ENCODE results near the gene RABAC1.
A peak's percentile ranks its signal among the peaks of the same experiment; 100 is the strongest.
"Not testable (repeated sequence)": the region's sequence is repeated elsewhere in the genome, so short reads cannot be mapped to it uniquely, and the experiment has no call there.

Gene RABAC1

GRCh38 chr19:41927497-41928192 is 31.5 kb downstream of the RABAC1 start:
- DNase-seq: peak; percentile 70

- DNase-seq: no peak
Observed at GRCh38 chr19:41926763-41927496, 32.2 kb downstream of the RABAC1 start.

GRCh38 chr19:41926028-41926762 is 32.9 kb downstream of the RABAC1 start:
- no peak for DNase-seq

GRCh38 chr19:41925208-41926003 is 33.7 kb downstream of the RABAC1 start:
- no peak for DNase-seq

- no peak for DNase-seq
Observed at GRCh38 chr19:41924151-41925145, 34.7 kb downstream of the RABAC1 start.

- no peak for DNase-seq
Observed at GRCh38 chr19:41923045-41923788, 35.9 kb downstream of the RABAC1 start.

- DNase-seq: no peak
Observed at GRCh38 chr19:41922585-41922984, 36.5 kb downstream of the RABAC1 start.

GRCh38 chr19:41921577-41922576 is 37.2 kb downstream of the RABAC1 start:
- no peak for DNase-seq

- no peak for DNase-seq
Observed at GRCh38 chr19:41920882-41921576, 38.1 kb downstream of the RABAC1 start.

GRCh38 chr19:41919948-41920712 is 39.0 kb downstream of the RABAC1 start:
- no peak for DNase-seq

GRCh38 chr19:41918653-41919244 is 40.4 kb downstream of the RABAC1 start:
- DNase-seq: no peak

- DNase-seq: no peak
Observed at GRCh38 chr19:41918095-41918494, 41.0 kb downstream of the RABAC1 start.

GRCh38 chr19:41917676-41918075 is 41.4 kb downstream of the RABAC1 start:
- no peak for DNase-seq

GRCh38 chr19:41915776-41916414 is 43.2 kb downstream of the RABAC1 start:
- DNase-seq: peak; percentile 35

- DNase-seq: peak; percentile 35
Observed at GRCh38 chr19:41915021-41915775, 43.9 kb downstream of the RABAC1 start.

- not testable (repeated sequence) for DNase-seq
Observed at GRCh38 chr19:41914424-41914834, 44.7 kb downstream of the RABAC1 start.
